SK-N-MC (cell line): ENCODE data around the gene DMWD.

Experiments used
- DNase-seq: peaks from one replicate; pipeline ENCODE4 v3.0.0-alpha.2; 2011; ENCODE audit warnings: low read depth, low spot score
- H3K27ac ChIP-seq: fragments of 200-600 bp; sonication (generic); 2 replicates; pipeline ENCODE4 v1.5.1; 2016; ENCODE audit warnings: mixed run types
- H3K36me3 ChIP-seq: fragments of 200-600 bp; sonication (generic); 2 replicates; pipeline ENCODE4 v1.6.1; 2017; ENCODE audit warnings: antibody characterized with exemption, low read length, mixed read lengths; ENCODE audit not compliant: insufficient read depth
- H3K4me3 ChIP-seq: fragments of 200-600 bp; sonication (generic); 2 replicates; pipeline ENCODE4 v1.5.1; 2016
- H3K9ac ChIP-seq: fragments of 200-600 bp; sonication (generic); 2 replicates; pipeline ENCODE4 v1.8.0; 2017; ENCODE audit warnings: mixed run types, mixed read lengths; ENCODE audit not compliant: insufficient read length
- H3K9me3 ChIP-seq: fragments of 200-600 bp; sonication (generic); 2 replicates; pipeline ENCODE4 v1.6.1; 2017; ENCODE audit warnings: low read depth, mild to moderate bottlenecking, antibody characterized with exemption, low read length, moderate library complexity, mixed read lengths
- EZH2 ChIP-seq: fragments of 200-600 bp; sonication (generic); IDR thresholded peaks from one replicate; pipeline ENCODE4 v1.6.1; 2017; ENCODE audit warnings: antibody characterized with exemption
- FOXP2 ChIP-seq: optimal IDR thresholded peaks from 2 replicates; pipeline ENCODE3; 2011; ENCODE audit warnings: mild to moderate bottlenecking, moderate library complexity; ENCODE audit not compliant: insufficient read depth; ENCODE audit errors: extremely low read length, control extremely low read depth
- POLR2AphosphoS5 ChIP-seq: IDR thresholded peaks from 2 replicates; pipeline ENCODE4 v1.6.1; 2012; ENCODE audit warnings: mild to moderate bottlenecking, low read depth, low read length, borderline replicate concordance

Gene DMWD, protein sequence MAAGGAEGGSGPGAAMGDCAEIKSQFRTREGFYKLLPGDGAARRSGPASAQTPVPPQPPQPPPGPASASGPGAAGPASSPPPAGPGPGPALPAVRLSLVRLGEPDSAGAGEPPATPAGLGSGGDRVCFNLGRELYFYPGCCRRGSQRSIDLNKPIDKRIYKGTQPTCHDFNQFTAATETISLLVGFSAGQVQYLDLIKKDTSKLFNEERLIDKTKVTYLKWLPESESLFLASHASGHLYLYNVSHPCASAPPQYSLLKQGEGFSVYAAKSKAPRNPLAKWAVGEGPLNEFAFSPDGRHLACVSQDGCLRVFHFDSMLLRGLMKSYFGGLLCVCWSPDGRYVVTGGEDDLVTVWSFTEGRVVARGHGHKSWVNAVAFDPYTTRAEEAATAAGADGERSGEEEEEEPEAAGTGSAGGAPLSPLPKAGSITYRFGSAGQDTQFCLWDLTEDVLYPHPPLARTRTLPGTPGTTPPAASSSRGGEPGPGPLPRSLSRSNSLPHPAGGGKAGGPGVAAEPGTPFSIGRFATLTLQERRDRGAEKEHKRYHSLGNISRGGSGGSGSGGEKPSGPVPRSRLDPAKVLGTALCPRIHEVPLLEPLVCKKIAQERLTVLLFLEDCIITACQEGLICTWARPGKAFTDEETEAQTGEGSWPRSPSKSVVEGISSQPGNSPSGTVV

DNA sequence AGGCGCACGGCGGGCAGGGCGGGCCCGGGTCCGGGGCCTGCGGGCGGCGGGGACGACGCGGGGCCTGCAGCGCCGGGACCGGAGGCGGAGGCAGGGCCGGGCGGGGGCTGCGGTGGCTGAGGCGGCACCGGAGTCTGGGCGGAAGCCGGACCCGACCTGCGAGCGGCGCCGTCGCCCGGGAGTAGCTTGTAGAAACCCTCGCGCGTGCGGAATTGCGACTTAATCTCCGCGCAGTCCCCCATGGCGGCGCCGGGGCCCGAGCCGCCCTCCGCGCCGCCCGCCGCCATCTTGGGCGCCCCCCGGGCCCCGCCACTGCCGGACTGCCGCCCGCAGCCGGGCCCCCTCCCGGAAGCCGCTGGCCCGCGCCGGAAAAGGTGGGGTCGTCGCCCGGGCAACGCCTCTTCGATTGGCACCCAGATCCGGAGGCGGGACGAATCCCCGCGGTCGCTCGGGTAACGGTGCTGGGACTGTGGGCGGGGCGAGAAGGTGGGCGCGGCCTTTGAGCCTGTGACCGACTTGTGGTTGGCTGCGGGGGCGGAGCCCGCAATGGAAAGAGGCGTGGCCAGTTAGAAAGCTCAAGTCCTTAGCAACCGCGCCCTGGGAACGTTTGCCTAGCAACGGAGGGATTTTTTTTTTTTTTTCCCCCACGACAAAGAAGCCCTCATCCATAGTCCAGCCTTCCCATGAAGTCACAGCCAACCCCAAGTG is at the start of gene DMWD:
Gene DMWD, minus strand, starts transcription at position 376 of the 708 bp plus-strand sequence. Its CDS starts 89 bp downstream, at position 287.
- Histone ChIP-seq H3K27ac (peak within 1 kb of the TSS; percentile 54; the same call in 1 of the 2 replicates), H3K4me3 (peak within 1 kb of the TSS; percentile 90), H3K36me3 (peaks cover 23% of the 10 kb centered on the region), H3K9ac (peak within 1 kb of the TSS; percentile 90), H3K9me3 (no peaks in the 10 kb centered on the region)
- peak; percentile 80 for DNase-seq
- TF ChIP-seq EZH2 (no peak), POLR2AphosphoS5 (no peak), FOXP2 (peak; percentile 76)

DNA sequence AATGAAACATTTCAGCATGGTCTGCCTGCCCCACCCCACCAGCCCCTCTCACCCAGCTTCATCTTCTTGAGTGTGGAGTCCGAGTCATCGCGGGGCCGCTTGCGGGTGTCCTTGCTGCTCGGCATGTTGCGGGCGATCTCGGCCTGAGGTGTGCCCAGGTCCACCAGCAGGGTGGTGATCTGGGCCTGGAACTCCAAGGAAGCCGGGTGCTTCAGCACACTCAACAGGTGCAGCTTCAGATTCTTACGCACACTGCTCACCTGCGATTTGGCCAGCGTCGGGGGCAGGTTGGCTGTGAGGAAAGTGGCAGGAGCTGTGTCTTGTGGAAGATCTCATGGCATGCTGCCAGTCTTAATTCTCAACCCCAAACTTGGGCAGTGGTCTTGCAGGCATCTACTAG is 49.6 kb upstream of the DMWD start:
- Histone ChIP-seq H3K9ac (no peak overlapping the region), H3K9me3 (no peaks in the 10 kb centered on the region), H3K27ac (no peak overlapping the region), H3K4me3 (no peak overlapping the region), H3K36me3 (peaks cover 87% of the 10 kb centered on the region)
- TF ChIP-seq FOXP2 (no peak), POLR2AphosphoS5 (no peak), EZH2 (no peak)
- DNase-seq: no peak

DNA sequence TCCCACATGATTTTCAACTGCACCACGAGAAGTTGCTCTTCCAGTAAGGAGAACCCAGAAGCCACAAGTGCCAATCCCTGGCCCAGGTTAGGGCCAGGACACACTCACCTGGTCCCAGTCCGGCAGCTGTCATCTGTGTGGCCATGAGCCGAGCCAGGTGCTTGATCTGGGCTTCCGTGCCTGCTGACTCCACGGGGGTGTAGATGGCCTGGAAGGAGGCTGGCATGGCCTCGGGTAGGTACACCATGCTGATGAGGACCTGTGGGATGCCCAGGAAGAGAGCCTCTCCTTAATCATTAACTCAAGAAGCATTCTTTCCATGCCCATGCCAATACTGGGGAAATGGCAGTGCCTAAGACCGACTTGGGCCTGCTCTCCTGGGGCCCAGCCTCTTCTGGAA is 42.3 kb upstream of the DMWD start:
- no peak overlapping the region for H3K27ac ChIP-seq
- H3K9ac ChIP-seq: no peak overlapping the region
- no peak for DNase-seq
- TF ChIP-seq POLR2AphosphoS5 (no peak), FOXP2 (no peak), EZH2 (no peak)
- H3K4me3 ChIP-seq: no peak overlapping the region
- H3K9me3 ChIP-seq: no peaks in the 10 kb centered on the region
- peaks cover 75% of the 10 kb centered on the region for H3K36me3 ChIP-seq

DNA sequence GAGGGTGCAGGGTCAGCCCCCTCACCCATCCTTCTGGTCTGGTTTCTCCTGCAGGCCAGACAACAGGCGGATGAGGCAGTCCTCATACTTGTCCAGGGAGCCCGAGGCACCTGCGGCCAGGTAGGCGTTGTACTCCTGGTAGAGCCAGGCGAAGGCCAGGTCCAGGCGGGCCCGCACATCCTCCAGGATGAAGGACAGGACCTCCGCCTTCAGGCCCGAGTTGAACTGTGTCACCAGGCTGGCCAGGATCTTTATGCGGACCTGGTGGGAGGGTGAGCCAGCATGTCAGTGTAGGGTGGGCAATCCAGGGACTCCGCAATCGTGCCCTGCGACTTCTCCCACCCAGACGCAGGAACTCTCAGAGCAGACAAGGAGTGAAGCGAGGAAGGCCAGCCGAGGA is 36.3 kb upstream of the DMWD start:
- no peak for DNase-seq
- Histone ChIP-seq H3K9ac (no peak overlapping the region), H3K27ac (no peak overlapping the region), H3K9me3 (no peaks in the 10 kb centered on the region), H3K4me3 (no peak overlapping the region), H3K36me3 (peaks cover 72% of the 10 kb centered on the region; the same call in 1 of the 2 replicates)
- TF ChIP-seq EZH2 (no peak), POLR2AphosphoS5 (no peak), FOXP2 (no peak)

DNA sequence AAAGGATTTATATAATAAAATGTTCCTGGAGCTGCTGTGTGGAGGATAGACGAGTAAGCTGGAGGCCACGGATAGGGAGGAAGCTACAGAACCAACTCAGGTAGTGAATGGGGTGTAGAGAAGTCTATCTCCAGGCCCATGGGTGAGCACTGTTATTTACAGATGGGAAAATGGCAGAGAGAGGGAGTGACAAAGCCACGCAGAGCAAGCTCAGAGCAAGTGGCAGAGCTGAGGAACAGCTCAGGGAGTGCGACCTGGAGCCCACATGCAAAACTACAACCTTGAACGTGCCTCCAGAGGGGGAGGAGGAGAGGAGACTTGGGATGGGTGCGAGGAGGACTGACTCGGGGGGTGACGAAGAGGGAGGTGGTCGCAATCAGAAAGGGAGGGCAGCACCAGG is 35.9 kb upstream of the DMWD start:
- TF ChIP-seq FOXP2 (no peak), POLR2AphosphoS5 (no peak), EZH2 (no peak)
- Histone ChIP-seq H3K36me3 (peaks cover 72% of the 10 kb centered on the region; the same call in 1 of the 2 replicates), H3K27ac (no peak overlapping the region), H3K9ac (no peak overlapping the region), H3K4me3 (no peak overlapping the region), H3K9me3 (no peaks in the 10 kb centered on the region)
- DNase-seq: no peak

DNA sequence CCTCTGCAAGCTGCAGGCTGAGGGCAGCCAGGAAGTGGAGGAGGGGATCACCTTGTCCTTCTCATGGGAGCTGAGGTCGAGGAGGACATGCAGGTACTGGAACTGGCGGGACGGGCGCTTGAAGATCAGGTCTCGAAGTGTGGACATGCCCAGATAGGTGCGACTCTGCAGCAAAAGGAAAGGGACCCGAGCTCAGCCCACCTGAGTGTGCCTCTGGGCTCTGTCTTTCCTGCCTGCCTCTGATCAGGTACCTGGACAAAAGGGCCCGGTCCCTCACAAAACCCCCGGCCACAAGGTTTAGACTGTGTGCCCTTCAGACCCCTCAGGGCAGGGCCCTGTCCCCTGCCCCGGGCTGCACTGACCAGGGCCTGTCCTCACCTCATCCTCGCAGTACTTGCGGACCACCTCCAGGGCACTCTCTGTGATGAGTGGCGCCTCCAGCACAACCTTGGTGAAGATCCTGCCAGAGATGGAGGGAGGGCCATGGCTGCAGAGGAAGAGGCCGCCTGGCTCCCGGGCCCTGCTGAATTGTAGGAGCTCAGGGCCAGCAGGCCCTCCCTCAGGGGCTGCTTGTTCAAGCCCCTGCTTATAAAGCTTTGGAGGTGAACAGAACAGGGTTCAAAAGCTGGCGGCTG is 34.9 kb upstream of the DMWD start:
- no peak overlapping the region for H3K9ac ChIP-seq
- no peaks in the 10 kb centered on the region for H3K9me3 ChIP-seq
- TF ChIP-seq FOXP2: no peak
- no peak for TF ChIP-seq POLR2AphosphoS5
- no peak overlapping the region for H3K27ac ChIP-seq
- H3K36me3 ChIP-seq: peaks cover 72% of the 10 kb centered on the region; the same call in 1 of the 2 replicates
- DNase-seq: no peak
- no peak overlapping the region for H3K4me3 ChIP-seq

DNA sequence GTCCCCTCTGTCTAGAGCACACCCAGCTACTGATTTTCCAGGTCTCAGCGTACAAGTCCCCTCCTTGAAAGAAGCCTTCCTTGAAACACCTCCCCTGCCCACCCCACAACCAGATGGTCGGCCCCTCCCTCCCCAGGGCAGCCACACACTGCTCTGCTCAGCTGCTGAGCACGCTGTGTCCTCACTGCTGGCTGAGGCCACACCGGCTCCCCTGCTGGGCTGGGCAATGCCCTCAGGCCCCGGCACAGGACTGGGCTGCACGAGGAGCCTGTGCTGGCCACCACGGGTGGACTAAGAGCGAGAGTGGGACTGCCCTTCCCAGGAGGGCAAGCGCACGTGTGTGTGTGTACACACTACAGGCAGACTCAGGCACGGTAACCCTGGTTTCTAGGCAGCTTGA is 34.3 kb upstream of the DMWD start:
- DNase-seq: no peak
- no peak for TF ChIP-seq FOXP2
- no peak for TF ChIP-seq EZH2
- no peak for TF ChIP-seq POLR2AphosphoS5
- no peak overlapping the region for H3K27ac ChIP-seq
- H3K4me3 ChIP-seq: no peak overlapping the region
- H3K9ac ChIP-seq: no peak overlapping the region
- H3K9me3 ChIP-seq: no peaks in the 10 kb centered on the region
- H3K36me3 ChIP-seq: peaks cover 66% of the 10 kb centered on the region; the same call in 1 of the 2 replicates
